Large intestine (tissue), 3 donors: ENCODE data around the gene FLNA. TPM values are rescaled to one million over a fixed set of nuclear protein-coding genes. Genes with fewer than 3 reads are reported as not detected.

Experiments used
- DNase-seq, 2 donors: peaks; one replicate each; pipeline versions ENCODE4 v3.0.0 to v3.0.0-alpha.2; 2013
- H3K27ac ChIP-seq: one replicate; pipeline ENCODE4 v1.5.1; 2013; ENCODE audit warnings: low read length
- H3K27me3 ChIP-seq: 2 replicates; pipeline ENCODE4 v1.6.1; 2013; ENCODE audit warnings: low read length; ENCODE audit not compliant: control insufficient read depth, insufficient read depth
- H3K36me3 ChIP-seq: 2 replicates; pipeline ENCODE4 v1.6.1; 2013; ENCODE audit warnings: low read length; ENCODE audit not compliant: control insufficient read depth, insufficient read depth
- H3K4me1 ChIP-seq: one replicate; pipeline ENCODE4 v1.6.1; 2013; ENCODE audit warnings: low read length; ENCODE audit not compliant: control insufficient read depth, insufficient read depth
- H3K4me3 ChIP-seq: one replicate; pipeline ENCODE4 v1.5.1; 2013; ENCODE audit warnings: low read length
- H3K9me3 ChIP-seq: one replicate; pipeline ENCODE4 v1.6.1; 2013; ENCODE audit warnings: mild to moderate bottlenecking, low read depth, low read length, moderate library complexity; ENCODE audit not compliant: control insufficient read depth
- WGBS: methylation state at CpG from one replicate; pipeline ENCODE4 v1.1.5; 2013; ENCODE audit warnings: low lambda C conversion rate; ENCODE audit not compliant: insufficient coverage; 5-methylcytosine and 5-hydroxymethylcytosine counted together
- polyA plus RNA-seq: library from polyadenylated mRNA; unstranded; fragments of 120-200 nt; gene quantifications from one replicate; pipeline ENCODE4 v1.2.1, GENCODE V29; 2013

Gene FLNA
- polyA plus RNA-seq, 1 donor, result 468 TPM

GRCh38 chrX:154358011-154358410, 16.4 kb downstream of the FLNA start:
- no peaks in the 10 kb centered on the region for H3K27me3 ChIP-seq
- peaks cover 29% of the 10 kb centered on the region for H3K36me3 ChIP-seq
- H3K9me3 ChIP-seq, result no peaks in the 10 kb centered on the region
- no peaks in the 10 kb centered on the region for H3K4me1 ChIP-seq
- no peak for DNase-seq
- H3K4me3 ChIP-seq, result no peak overlapping the region
- H3K27ac ChIP-seq, result no peak overlapping the region
- WGBS, result 80% methylated on average over 1 of the region's 11 CpGs

DNA sequence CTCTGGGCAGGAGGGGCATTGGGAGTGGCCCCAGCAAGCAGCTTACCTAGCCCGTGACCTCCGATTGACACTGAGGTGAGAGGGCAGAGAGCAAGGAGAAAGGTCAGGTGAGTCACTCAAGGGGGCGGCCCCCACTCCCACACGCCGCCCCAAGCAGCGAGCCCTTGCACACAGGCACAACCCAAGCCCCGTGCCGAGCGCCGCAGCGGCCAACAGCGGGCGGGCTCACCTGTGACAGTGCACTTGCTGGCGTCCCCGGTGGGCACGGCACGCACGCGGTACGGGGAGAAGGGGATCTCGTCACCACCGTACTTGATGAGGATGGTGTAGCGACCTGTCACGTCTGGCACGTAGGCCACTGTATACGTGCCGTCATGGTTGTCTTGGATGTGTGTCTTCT, 17.2 kb downstream of the FLNA start:
- no CpG with 5 or more reads among the region's 27 CpGs for WGBS
- no peaks in the 10 kb centered on the region for H3K27me3 ChIP-seq
- no peaks in the 10 kb centered on the region for H3K9me3 ChIP-seq
- peaks cover 29% of the 10 kb centered on the region for H3K36me3 ChIP-seq
- no peaks in the 10 kb centered on the region for H3K4me1 ChIP-seq
- H3K4me3 ChIP-seq, result no peak overlapping the region
- no peak overlapping the region for H3K27ac ChIP-seq
- no peak for DNase-seq

- Histone ChIP-seq H3K9me3 (no peaks in the 10 kb centered on the region), H3K4me3 (no peak overlapping the region), H3K36me3 (peaks cover 30% of the 10 kb centered on the region), H3K27ac (no peak overlapping the region), H3K27me3 (no peaks in the 10 kb centered on the region), H3K4me1 (no peaks in the 10 kb centered on the region)
- WGBS, result no CpG with 5 or more reads among the region's 13 CpGs
- DNase-seq, result no peak
These were observed 17.8 kb downstream of the FLNA start for GRCh38 chrX:154356596-154356995.

- no peak overlapping the region for H3K27ac ChIP-seq
These were observed 18.7 kb downstream of the FLNA start for GRCh38 chrX:154355776-154356140.

GRCh38 chrX:154355094-154355775, 19.2 kb downstream of the FLNA start:
- WGBS, result no CpG with 5 or more reads among the region's 30 CpGs
- no peak overlapping the region for H3K27ac ChIP-seq
- H3K27me3 ChIP-seq, result no peaks in the 10 kb centered on the region
- peaks cover 35% of the 10 kb centered on the region for H3K36me3 ChIP-seq
- H3K4me1 ChIP-seq, result peaks cover 2% of the 10 kb centered on the region
- no peaks in the 10 kb centered on the region for H3K9me3 ChIP-seq
- no peak for DNase-seq
- H3K4me3 ChIP-seq, result no peak overlapping the region

More at GRCh38 chrX:154355776-154356140, 18.7 kb downstream of the FLNA start:
- DNase-seq, result no peak
- WGBS, result no CpG with 5 or more reads among the region's 12 CpGs
- Histone ChIP-seq H3K36me3 (peaks cover 32% of the 10 kb centered on the region), H3K4me1 (peaks cover 2% of the 10 kb centered on the region), H3K9me3 (no peaks in the 10 kb centered on the region), H3K4me3 (no peak overlapping the region), H3K27me3 (no peaks in the 10 kb centered on the region)

GRCh38 chrX:154354516-154354915, 19.9 kb downstream of the FLNA start:
- no peaks in the 10 kb centered on the region for H3K27me3 ChIP-seq
- H3K27ac ChIP-seq, result no peak overlapping the region
- H3K36me3 ChIP-seq, result peaks cover 32% of the 10 kb centered on the region
- H3K4me3 ChIP-seq, result no peak overlapping the region
- H3K9me3 ChIP-seq, result no peaks in the 10 kb centered on the region
- no CpG with 5 or more reads among the region's 13 CpGs for WGBS
- peaks cover 2% of the 10 kb centered on the region for H3K4me1 ChIP-seq
- no peak for DNase-seq

GRCh38 chrX:154354013-154354412, 20.4 kb downstream of the FLNA start:
- peaks cover 36% of the 10 kb centered on the region for H3K36me3 ChIP-seq
- H3K27me3 ChIP-seq, result no peaks in the 10 kb centered on the region
- H3K4me3 ChIP-seq, result no peak overlapping the region
- WGBS, result no CpG with 5 or more reads among the region's 14 CpGs
- no peak overlapping the region for H3K27ac ChIP-seq
- H3K9me3 ChIP-seq, result no peaks in the 10 kb centered on the region
- H3K4me1 ChIP-seq, result peaks cover 2% of the 10 kb centered on the region
- no peak for DNase-seq

- H3K4me3 ChIP-seq, result no peak overlapping the region
- H3K27me3 ChIP-seq, result no peaks in the 10 kb centered on the region
- H3K9me3 ChIP-seq, result no peaks in the 10 kb centered on the region
- H3K36me3 ChIP-seq, result peaks cover 36% of the 10 kb centered on the region
- no peak overlapping the region for H3K27ac ChIP-seq
- H3K4me1 ChIP-seq, result peaks cover 2% of the 10 kb centered on the region
- no peak for DNase-seq
- no CpG with 5 or more reads among the region's 24 CpGs for WGBS
These were observed 21.1 kb downstream of the FLNA start for GRCh38 chrX:154353172-154353843.

DNA sequence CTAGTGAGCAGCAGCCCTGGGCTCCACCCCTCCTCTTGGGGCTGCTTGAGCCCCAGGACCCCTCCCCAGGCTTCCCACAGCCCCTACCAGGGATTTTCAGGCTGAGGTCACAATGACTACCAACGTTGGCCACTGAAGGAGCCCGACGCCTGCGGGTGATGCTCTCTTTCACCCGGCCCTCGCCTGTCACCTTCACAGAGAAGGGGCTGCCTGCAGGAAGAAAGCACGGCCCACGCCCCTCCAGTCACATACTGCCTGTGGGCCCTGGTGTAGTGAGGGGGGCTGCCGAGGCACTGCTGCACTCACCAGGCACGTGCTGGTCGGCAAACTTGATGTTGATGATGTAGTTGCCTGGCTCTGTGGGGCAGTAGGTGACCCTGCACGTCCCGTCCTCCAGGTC, 22.0 kb downstream of the FLNA start:
- no peak overlapping the region for H3K27ac ChIP-seq
- peaks cover 2% of the 10 kb centered on the region for H3K4me1 ChIP-seq
- no peaks in the 10 kb centered on the region for H3K9me3 ChIP-seq
- H3K4me3 ChIP-seq, result no peak overlapping the region
- H3K36me3 ChIP-seq, result peaks cover 33% of the 10 kb centered on the region
- DNase-seq, result no peak
- H3K27me3 ChIP-seq, result no peaks in the 10 kb centered on the region
- WGBS, result no CpG with 5 or more reads among the region's 13 CpGs

- no peak overlapping the region for H3K4me3 ChIP-seq
- H3K4me1 ChIP-seq, result peaks cover 2% of the 10 kb centered on the region
- WGBS, result no CpG with 5 or more reads among the region's 14 CpGs
- no peaks in the 10 kb centered on the region for H3K9me3 ChIP-seq
- H3K36me3 ChIP-seq, result peaks cover 33% of the 10 kb centered on the region
- H3K27ac ChIP-seq, result no peak overlapping the region
- H3K27me3 ChIP-seq, result no peaks in the 10 kb centered on the region
- no peak for DNase-seq
These were observed 22.4 kb downstream of the FLNA start for GRCh38 chrX:154352012-154352401.
